ENCODE measurements around the gene SRPK2.
"Not testable (repeated sequence)": the region's sequence is repeated elsewhere in the genome, so short reads cannot be mapped to it uniquely, and the experiment has no call there.

SRPK2 gene

DNA sequence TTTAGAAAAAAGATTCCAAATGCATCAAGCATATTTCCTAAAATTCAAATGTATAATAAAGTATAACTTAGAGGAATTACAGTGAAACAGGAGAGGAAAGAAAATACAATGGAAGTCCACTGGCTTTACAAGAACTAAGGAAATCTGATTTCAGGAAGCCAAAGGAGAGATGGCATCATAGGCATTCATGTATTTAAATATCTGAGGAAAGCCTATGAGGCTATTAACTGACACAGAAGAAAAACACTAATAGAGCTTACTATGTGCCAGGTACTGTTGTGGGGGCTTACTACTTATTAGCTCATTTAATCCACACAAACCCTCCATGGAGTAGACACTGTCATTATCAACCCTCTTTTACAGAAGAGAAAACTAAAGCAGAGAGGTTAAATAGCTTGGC lies 92.2 kb downstream of the SRPK2 start:
- no peak for DNase-seq

DNA sequence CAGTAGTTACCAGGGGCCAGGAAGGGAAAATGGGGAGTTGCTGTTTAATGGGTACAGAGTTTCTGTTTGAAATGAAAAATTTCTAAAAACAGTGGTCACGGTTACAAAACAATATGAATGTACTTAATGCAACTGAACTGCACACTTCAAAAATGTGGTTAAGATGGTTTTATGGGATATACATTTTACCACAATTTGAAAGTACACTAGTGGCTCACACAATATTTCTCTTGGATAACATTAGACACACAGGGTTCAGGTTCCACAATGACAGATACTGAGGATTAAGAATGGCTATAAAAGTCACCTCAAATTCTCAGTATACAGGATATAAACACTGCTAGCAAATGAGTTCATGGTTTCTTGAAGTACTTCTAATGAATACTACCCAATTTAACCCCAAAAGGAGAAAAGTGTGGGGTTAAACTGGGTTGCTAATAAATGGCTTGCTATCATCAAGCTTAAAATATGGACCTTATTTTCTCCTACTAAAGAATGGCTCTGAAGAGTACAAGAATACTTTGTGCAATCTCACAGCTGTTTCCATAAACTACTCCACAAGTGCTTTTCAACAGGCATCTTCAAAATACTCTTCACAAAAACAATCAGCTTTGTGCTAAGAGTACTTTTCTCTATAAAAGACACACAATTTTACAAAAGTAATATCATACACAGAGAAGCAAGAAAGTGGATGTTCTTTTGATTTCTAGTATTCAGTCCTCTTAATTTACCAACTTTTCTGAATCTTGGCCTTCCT lies 92.9 kb downstream of the SRPK2 start:
- DNase-seq, result no peak

DNA sequence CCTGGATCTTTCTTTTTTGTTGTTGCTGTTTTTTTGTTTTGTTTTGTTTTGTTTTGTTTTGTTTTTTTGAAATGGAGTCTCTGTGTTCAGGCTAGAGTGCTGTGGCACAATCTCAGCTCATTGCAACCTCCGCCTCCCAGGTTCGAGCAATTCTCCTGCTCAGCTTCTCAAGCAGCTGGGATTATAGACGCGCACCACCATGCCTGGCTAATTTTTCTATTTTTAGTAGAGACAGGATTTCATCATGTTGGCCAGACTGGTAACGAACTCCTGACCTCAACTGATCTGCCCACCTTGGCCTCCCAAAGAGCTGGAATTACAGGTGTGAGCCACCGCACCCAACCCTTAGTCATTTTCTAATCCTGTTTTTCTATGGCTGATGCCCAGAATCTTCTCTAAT lies 94.2 kb downstream of the SRPK2 start:
- DNase-seq, result not testable (repeated sequence)

DNA sequence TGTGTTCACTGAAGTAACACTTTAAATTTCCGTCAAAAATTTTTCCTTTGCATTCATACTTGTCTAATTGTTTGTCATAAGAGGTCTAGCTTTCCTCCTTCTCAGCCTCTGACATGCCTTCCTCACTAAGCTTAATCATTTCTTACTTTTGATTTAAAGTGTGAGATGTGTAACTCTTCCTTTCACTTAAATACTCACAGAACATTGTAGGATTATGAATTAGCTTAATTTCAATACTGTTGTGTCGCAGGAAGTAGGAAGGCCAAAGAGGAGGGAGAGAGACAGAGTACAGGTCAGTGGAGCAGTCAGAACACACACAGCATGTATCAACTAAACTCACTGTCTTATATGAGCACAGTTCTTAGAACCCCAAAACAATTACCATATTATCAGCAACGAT lies 99.0 kb downstream of the SRPK2 start:
- DNase-seq, result no peak

DNA sequence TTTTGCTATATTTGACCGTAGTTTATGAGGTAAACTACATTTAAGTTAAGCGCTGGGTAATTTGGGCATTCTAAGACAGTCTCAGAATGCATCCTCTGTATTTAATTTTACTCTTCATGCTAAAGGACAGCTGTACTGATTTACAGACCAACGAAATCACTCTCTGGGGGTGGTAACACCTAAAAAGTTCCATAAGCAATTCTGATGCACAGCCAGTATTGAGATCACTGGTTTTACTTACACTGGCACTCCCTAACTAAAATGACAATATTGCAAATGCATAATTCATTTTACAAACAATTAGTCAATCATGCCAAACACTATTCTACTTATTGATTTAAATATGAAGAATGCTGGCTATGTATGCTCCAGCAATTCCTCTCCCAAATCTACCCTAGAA lies 102.3 kb downstream of the SRPK2 start:
- no peak for DNase-seq

DNA sequence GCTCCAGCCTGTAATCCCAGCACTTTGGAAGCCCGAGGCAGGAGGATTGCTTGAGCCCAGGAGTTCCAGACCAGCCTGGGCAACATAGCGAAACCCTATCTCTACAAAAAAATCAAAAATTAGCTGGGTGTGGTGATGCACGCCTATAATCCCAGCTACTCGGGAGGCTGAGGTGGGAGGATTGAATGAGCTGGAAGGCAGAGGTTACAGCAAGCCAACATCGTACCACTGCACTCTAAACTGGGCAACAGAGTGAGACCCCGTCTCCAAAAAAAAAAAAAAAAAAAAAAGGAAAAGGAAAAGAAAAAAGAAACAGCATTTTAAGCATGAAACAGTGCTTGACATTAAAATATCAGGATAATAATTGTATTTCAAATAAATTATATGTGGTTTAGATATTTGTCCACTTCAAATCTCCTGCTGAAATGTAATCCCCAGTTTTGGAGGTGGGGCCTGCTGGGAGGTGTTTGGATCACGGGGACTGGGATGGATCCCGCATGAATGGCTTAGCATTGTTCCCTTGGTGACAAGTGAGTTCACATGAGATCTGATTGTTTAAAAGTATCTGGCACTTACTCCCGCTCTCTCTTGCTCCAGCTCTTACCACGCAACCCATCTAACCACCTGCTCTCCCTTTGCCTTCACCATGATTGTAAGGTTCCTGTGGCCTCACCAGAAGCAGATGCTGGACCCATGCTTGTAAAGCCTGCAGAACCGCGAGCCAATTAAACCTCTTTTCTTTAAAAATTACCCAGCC lies 103.4 kb downstream of the SRPK2 start:
- no peak for DNase-seq

DNA sequence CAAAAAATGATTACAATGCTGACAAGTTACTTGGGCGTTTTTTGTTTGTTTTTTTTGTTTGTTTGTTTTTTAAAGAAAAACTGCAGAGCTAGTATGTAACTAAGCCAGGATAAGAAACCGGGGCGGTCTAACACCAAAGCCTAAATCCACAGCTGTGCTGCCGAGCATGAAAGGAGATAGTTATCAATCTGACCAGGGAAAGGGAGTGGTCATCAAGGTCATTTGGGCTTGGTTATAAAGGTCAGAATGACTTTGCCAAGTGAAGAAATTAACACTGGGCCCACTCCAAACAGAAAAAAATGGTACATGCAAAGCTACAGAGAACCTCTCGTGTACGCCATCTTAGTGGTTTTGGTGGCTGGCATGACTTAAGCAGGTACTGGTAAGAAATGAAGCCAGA lies 104.7 kb downstream of the SRPK2 start:
- DNase-seq, result no peak

DNA sequence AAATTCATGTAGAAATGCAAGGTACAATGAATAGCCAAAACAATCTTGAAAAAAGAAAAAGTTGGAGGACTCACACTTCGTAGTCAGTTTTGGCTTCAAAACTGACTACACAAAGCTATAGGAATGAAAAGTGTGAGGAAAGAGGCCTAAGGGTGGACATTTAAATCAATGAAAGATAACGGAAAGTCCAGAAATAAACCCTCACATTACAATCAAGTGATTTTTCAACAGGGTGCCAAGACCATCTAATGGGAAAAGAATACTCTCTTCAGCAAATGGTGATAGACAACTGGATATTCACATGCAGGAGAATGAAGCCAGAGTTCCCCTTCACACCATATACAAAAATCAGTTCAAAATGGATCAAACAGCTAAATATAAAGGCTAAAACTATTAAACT lies 106.8 kb downstream of the SRPK2 start:
- no peak for DNase-seq

DNA sequence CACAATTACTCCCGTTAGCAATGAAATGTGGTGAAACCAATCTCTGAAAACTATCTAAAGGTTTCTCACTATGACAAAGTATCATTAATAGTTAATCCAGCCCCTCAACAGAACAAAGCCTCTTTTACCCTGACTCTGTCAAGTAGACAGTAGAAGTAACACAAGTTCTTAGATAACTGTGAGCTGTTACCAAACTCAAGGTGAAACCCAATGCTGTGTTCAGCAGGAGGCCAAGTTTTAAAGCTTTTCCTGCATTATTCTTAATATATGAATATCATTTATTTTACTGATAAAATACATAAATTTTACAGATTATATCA lies 109.1 kb downstream of the SRPK2 start:
- no peak for DNase-seq

DNA sequence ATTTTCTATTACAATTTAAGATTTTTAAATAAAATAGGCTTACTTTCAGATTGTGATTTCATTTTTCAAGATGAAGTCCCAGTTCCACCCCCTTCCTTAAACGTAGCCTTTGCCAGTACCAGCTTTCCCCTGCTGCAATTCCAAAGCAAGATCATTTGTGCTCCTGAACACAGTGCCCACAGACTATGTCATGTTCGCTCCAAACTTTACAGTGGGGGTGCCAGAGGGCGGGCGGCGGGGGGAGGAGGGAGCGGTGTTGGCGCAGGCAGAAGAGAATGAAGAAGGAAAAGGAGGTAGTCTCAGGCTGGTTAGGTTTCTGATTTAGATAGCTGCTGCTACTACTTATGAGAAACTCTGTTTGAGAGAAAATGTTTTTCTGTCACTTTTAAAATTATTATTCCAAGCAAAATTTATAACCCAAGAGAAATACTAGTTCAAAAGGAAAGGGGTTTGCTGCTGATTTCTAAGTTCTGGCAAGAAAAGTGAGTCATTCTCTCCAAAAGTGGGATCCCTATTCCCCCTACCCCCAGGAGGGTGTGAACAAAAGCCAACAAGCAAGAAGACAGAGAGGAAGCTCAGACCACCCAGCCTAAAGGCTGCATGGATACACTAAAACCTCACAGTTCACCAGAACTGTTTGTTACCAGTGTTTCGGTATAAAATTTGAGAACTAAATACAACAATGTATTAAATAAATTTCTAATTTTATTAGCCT lies 109.6 kb downstream of the SRPK2 start:
- DNase-seq, result no peak

DNA sequence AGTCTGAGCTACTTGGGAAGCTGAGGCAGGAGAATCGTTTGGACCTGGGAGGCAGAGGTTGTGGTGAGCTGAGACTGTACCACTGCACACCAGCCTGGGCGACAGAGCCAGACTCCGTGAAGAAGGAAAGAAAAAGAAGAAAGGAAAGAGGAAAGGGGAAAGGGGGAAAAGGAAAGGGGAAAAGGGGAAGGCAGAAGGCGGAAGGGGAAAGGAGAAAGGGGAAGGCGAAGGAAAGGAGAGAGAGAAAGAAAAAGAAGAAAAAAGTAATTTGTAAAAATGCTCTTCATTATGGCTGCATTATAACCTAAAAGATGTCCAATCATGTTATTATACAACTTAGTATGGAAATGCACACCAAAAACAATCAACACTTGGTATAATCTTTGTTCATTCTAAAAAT lies 110.2 kb downstream of the SRPK2 start:
- DNase-seq, result no peak

DNA sequence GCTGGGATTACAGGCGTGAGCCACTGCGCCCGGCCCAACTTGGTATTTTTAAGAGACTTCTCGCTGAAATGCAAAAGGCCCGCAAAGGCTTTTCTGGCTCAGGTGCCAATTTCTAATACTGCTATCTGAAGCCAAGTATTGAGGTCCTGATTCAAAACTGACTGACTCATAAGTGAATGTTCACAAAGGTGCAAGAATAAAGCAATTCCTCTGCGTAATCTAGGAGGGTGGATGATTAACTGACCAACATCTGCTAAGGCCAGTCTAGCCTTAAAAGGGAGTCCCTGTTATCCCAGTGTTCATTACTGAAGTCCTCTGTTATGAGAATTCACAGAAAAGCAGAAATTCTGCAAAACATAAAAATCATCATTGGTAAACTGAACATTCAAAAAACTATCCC lies 111.4 kb downstream of the SRPK2 start:
- no peak for DNase-seq

DNA sequence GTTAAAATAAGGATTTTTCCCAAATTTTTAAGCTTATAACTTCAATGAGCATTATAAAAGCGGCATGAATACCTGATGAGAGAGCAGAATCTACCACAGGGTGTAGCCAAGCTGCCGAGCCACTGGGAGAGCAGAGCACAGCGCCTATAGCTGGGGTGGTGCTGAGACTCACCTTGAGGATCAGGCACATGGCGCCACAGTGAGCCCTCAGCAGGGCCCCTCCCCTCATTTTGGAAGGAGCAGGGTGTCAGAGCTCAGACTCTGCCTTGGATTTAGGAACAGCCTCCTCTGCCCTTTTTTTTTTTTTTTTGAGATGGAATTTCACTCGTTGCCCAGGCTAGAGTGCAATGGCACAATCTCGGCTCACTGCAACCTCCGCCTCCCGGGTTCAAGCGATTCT lies 118.6 kb downstream of the SRPK2 start:
- no peak for DNase-seq

DNA sequence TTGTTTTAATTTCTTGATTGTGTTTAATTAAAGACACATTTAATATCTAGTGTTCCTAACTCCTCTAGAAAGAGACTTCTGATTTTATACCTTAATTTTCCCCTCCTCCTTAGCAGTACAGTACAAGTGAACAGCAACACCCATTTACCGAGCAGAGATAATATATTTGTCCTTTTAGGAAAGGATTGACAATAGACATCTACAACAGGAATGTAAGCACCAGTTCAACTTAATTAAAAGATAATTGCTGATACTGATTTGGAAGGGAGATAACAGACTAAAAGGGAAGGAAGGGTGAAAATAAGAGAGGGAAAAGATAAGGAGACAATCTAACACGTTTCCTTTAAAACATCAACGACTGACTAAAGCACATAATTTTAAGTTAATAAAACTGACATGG lies 119.3 kb downstream of the SRPK2 start:
- no peak for DNase-seq

DNA sequence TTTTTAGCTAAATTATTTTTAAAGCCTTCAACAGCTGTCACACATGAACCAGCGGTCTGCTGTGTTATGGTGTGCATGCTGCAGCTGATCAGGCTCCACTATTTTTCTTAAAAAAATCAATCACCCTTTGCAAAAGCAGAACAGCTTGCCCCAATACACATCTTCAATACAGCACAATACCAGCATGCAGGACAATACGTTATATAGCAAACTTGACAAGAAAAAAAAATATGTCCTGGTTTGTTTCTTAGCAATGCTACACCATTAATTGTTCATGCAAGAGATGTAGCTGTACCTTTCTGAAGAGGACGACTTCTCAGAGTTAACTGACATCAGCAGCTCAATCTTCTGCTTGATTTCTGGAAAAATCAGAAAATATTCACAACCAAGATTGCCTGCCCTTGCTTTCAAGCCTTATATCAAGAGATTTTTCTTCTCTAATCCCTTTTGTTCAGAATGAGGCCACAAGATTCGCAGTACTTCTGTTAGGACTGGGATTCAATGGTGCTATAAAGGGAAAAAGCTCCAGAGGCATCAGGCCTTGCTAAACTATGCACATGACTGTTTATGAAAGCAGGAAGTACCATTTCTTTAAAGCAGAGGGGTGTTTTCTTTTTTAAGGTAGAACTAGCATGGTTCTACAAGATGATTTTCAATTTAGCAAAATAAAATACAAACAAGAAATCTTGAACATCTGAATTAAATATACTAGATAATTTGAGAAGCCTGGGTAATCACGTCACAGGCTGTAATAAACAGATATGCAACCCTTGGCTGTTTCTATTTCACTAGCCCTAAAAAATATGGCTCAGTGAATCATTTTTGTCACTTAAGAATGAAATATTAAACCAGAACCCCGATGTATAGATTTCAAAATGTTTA lies 120.0 kb downstream of the SRPK2 start:
- no peak for DNase-seq

DNA sequence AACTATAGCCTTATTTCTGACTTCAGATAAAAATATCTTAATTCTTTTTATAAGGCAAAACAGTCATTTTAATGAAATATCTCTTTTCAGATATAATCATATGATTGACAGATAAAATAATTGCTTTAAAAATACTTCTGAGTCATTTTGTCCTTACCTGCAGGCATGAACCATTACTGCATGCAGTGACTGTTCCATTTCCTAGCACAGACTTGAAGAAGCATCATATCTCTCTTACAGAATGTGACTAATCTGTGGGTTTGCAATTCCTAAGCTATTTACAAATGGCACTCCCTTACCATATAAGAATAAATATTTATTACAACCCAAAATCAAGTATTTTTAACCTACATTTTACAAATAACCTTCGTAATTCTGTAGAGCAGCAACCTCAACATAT lies 120.7 kb downstream of the SRPK2 start:
- DNase-seq, result no peak

DNA sequence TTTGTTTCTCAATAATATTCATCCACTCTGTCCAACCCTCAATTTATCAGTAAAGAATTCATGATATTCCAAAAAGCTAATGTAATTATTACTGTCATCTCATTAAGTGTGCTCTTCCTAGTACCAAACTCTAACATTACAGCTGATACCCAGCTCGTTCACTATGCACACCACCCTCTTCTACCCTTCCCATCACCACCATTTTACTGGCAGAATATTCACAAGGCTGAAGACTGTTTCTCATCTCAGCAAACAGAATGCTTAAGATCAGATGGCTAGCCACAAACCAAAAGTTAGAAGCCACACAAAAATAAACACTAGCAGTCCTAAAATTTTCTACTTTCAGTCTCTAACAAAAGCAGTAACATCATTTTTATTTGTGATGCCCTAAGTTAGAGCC lies 121.5 kb downstream of the SRPK2 start:
- DNase-seq, result no peak

DNA sequence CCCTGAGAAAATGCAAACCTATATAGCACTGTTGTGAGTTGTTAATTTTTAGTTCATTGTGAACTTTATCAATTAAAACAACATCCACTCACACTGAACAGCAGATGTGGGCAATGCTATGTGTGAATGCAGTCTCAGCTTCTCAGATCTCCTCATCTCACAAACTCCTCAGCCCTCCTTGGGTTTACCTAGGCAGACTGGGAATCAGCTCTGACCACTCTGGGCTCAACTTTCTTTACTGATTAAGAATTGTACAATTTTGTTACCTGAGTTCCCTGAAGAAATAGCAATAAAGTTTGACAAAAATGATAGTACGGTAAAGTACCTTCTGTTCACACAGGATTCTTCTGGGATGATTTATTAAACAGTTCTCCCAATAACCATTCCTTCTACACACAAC lies 124.0 kb downstream of the SRPK2 start:
- no peak for DNase-seq

DNA sequence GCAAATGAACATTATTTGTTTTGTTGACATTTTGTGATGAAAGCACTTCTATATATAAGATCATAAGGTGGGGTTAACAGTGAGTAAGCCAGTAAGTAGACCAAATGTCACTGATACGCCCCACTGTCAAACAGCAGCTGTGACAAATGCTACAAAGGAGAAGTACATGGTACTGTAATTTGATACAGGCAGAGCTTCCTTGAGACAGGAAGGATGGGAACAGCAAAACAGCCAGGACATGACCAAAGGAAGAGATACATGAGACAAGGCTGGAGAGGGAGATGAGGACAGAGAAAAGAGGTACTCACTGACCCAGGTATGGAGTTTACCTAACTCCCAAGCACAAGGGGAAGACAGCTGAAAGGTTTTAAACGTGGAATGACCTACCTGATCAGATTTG lies 127.0 kb downstream of the SRPK2 start:
- DNase-seq, result no peak

DNA sequence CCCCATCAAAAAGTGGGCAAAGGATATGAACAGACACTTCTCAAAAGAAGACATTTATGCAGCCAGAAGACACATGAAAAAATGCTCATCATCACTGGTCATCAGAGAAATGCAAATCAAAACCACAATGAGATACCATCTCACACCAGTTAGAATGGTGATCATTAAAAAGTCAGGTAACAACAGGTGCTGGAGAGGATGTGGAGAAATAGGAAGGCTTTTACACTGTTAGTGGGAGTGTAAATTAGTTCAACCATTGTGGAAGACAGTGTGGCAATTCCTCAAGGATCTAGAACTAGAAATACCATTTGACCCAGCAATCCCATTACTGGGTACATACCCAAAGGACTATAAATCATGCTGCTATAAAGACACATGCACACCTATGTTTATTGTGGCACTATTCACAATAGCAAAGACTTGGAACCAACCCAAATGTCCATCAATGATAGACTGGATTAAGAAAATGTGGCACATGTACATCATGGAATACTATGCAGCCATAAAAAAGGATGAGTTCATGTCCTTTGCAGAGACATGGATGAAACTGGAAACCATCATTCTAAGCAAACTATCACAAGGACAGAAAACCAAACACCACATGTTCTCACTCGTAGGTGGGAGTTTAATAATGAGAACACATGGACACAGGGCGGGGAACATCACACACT lies 128.4 kb downstream of the SRPK2 start:
- DNase-seq, result not testable (repeated sequence)

DNA sequence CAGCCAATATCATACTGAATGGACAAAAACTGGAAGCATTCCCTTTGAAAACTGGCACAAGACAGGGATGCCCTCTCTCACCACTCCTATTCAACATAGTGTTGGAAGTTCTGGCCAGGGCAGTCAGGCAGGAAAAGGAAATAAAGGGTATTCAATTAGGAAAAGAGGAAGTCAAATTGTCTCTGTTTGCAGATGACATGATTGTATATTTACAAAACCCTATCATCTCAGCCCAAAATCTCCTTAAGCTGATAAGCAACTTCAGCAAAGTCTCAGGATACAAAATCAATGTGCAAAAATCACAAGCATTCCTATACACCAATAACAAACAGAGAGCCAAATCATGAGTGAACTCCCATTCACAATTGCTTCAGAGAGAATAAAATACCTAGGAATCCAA lies 129.8 kb downstream of the SRPK2 start:
- not testable (repeated sequence) for DNase-seq

DNA sequence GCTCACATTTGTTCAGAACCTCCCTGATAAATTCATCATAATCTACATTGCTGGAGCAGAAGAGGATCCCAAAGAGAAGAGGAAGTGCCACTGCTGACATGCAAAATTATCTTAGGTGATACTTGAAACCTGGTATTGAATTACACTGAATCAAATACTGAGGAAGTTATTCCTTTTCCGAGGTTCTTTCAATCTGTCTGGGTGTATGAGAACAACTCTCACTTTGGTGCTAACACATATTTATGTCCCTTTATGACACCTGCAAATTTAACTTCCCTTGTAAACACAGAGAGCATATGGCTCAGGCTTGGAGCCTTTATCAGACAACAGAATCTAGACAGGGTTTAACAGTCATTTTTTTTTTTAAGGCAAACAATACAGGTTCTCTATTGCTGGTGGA lies 131.4 kb downstream of the SRPK2 start:
- DNase-seq, result no peak

Measured in NCI-H345 (cell line).